HepG2 (cell line): Measurements from ENCODE around the gene SPTB. TPM values are rescaled to one million over a fixed set of nuclear protein-coding genes. Genes with fewer than 3 reads are reported as not detected.
A peak's percentile ranks its signal among the peaks of the same experiment; 100 is the strongest.

ENCODE experiments used
- BCL6 ChIP-seq: IDR thresholded peaks from 2 replicates; pipeline ENCODE4 v1.6.1; 2016; ENCODE audit warnings: missing genetic modification reagents, missing compliant biosample characterization
- BRF2 ChIP-seq: sonication (generic); formaldehyde crosslinking; IDR thresholded peaks from 2 replicates; pipeline ENCODE4 v1.8.1; 2022; ENCODE audit warnings: mild to moderate bottlenecking, missing genetic modification reagents
- CTCF ChIP-seq: sonication (generic); formaldehyde crosslinking; IDR thresholded peaks from 2 replicates; pipeline ENCODE4 v1.5.0; 2020; ENCODE audit warnings: mild to moderate bottlenecking, missing genetic modification reagents, moderate library complexity
- ELF3 ChIP-seq: IDR thresholded peaks from 2 replicates; pipeline ENCODE4 v1.6.1; 2016; ENCODE audit warnings: missing genetic modification reagents, missing compliant biosample characterization
- GABPB1 ChIP-seq: IDR thresholded peaks from 2 replicates; pipeline ENCODE4 v1.6.1; 2016; ENCODE audit warnings: mild to moderate bottlenecking, missing genetic modification reagents, moderate library complexity, missing compliant biosample characterization
- KLF15 ChIP-seq: sonication (generic); formaldehyde crosslinking; IDR thresholded peaks from 2 replicates; pipeline ENCODE4 v1.8.1; 2023; ENCODE audit warnings: borderline replicate concordance, mild to moderate bottlenecking, inconsistent platforms, missing genetic modification reagents, mixed read lengths
- MAFF ChIP-seq: IDR thresholded peaks from 2 replicates; pipeline ENCODE4 v1.6.1; 2011; ENCODE audit warnings: low read depth, low read length, improper control_type of control experiment
- MEF2D ChIP-seq: sonication (generic); formaldehyde crosslinking; IDR thresholded peaks from 2 replicates; pipeline ENCODE4 v1.5.1; 2020; ENCODE audit warnings: mild to moderate bottlenecking, missing genetic modification reagents
- NFKB2 ChIP-seq: sonication (generic); formaldehyde crosslinking; IDR thresholded peaks from 2 replicates; pipeline ENCODE4 v1.4.0; 2020; ENCODE audit warnings: missing genetic modification reagents, borderline replicate concordance
- NRL ChIP-seq: sonication (generic); formaldehyde crosslinking; IDR thresholded peaks from 2 replicates; pipeline ENCODE4 v1.5.0; 2020; ENCODE audit warnings: missing genetic modification reagents, mild to moderate bottlenecking, moderate library complexity, borderline replicate concordance
- SMC3 ChIP-seq: IDR thresholded peaks from 2 replicates; pipeline ENCODE4 v1.6.1; 2011; ENCODE audit warnings: low read length, improper control_type of control experiment
- STAG1 ChIP-seq: sonication (generic); formaldehyde crosslinking; IDR thresholded peaks from 2 replicates; pipeline ENCODE4 v1.4.0; 2020; ENCODE audit warnings: missing genetic modification reagents
- TEAD3 ChIP-seq: optimal IDR thresholded peaks from 2 replicates; pipeline ENCODE3; 2016; ENCODE audit warnings: borderline replicate concordance
- TFAP4 ChIP-seq: sonication (generic); IDR thresholded peaks from 2 replicates; pipeline ENCODE4 v1.6.1; 2016; ENCODE audit warnings: low read depth, borderline replicate concordance
- XRCC5 ChIP-seq: fragments of 200-400 bp; formaldehyde crosslinking; optimal IDR thresholded peaks from 2 replicates; pipeline ENCODE3; 2017; ENCODE audit warnings: mild to moderate bottlenecking, low read length
- ZNF17 ChIP-seq: sonication (generic); formaldehyde crosslinking; IDR thresholded peaks from 2 replicates; pipeline ENCODE4 v1.5.0; 2020; ENCODE audit warnings: mild to moderate bottlenecking, missing genetic modification reagents
- ZNF607 ChIP-seq: sonication (generic); formaldehyde crosslinking; IDR thresholded peaks from 2 replicates; pipeline ENCODE4 v1.5.1; 2020; ENCODE audit warnings: missing genetic modification reagents, mild to moderate bottlenecking, borderline replicate concordance
- ZNF614 ChIP-seq: IDR thresholded peaks from 2 replicates; pipeline ENCODE4 v1.6.1; 2018; ENCODE audit warnings: missing biosample characterization, missing genetic modification reagents, inconsistent platforms, borderline replicate concordance
- ZNF878 ChIP-seq: sonication (generic); formaldehyde crosslinking; IDR thresholded peaks from 2 replicates; pipeline ENCODE4 v1.8.1; 2023; ENCODE audit warnings: mild to moderate bottlenecking, missing genetic modification reagents, moderate library complexity
- polyA plus RNA-seq, 8 experiments: library from polyadenylated mRNA; depleted of rRNA in 3 of 8; stranded (reverse) in 7 of 8; unstranded in 1 of 8; fragments of >200 nt; fragmentation: Illumina TruSeq in 4 of 8; extraction: Trizol in 4 of 8; gene quantifications; 2 replicates each; pipeline versions ENCODE4 v1.2.1 to v1.2.3, GENCODE V29; 2011 to 2016; ENCODE audit warnings: low read depth in 4 of 8, missing spikeins in 1 of 8, mixed read lengths in 1 of 8; ENCODE audit not compliant: insufficient read depth in 1 of 8
- total RNA-seq, 5 experiments: library from RNA; depleted of rRNA; stranded (reverse); fragments of >200 nt; fragmentation: Illumina TruSeq; extraction: Trizol; gene quantifications; 2 replicates each; pipeline ENCODE4 v1.2.3, GENCODE V29; 2016; ENCODE audit warnings: low read depth in 1 of 5
- TF ChIP-seq, protein P1 (sequence below): sonication (generic); formaldehyde crosslinking; IDR thresholded peaks from 2 replicates; pipeline ENCODE4 v1.9.0; 2021; ENCODE audit warnings: missing genetic modification reagents, borderline replicate concordance
- TF ChIP-seq, protein P2 (sequence below): sonication (generic); formaldehyde crosslinking; IDR thresholded peaks from 2 replicates; pipeline ENCODE4 v1.4.0; 2020; ENCODE audit warnings: missing genetic modification reagents, mild to moderate bottlenecking, borderline replicate concordance

Gene SPTB
- total and polyA plus RNA-seq, 2 of the 13 experiments (the other 11 are each of a cell fraction or from before 2014, with no cell fraction given) = 0.01 to 0.02 TPM

DNA sequence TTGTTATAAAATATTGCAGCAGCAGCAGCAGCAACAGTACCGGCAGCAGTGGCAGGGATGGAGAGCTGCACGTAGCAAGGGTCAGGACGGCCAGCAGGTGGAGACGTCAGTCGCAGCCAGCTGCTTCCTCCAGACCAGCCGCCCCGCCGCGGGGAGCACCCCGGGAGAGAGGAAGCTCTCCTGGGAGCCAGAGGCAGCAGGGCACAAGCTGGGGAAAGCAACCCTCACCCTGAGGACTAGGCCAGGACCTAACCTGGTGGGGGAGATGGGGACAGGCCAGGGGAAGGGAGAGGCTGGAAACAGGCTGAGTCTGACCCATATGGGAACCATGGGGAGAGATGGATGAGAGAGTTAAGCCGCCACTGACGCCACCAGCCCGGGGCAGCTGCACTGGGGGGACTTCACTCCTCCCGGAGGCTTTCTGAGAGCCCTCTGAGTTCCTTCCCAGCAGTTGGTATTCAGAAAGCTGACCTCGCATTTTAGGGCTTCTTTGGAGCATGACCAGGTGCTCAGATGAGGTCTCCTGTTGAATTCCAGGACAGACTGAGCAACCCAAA lies 56.3 kb downstream of the SPTB start (continued):
- TF ChIP-seq, protein P1, sequence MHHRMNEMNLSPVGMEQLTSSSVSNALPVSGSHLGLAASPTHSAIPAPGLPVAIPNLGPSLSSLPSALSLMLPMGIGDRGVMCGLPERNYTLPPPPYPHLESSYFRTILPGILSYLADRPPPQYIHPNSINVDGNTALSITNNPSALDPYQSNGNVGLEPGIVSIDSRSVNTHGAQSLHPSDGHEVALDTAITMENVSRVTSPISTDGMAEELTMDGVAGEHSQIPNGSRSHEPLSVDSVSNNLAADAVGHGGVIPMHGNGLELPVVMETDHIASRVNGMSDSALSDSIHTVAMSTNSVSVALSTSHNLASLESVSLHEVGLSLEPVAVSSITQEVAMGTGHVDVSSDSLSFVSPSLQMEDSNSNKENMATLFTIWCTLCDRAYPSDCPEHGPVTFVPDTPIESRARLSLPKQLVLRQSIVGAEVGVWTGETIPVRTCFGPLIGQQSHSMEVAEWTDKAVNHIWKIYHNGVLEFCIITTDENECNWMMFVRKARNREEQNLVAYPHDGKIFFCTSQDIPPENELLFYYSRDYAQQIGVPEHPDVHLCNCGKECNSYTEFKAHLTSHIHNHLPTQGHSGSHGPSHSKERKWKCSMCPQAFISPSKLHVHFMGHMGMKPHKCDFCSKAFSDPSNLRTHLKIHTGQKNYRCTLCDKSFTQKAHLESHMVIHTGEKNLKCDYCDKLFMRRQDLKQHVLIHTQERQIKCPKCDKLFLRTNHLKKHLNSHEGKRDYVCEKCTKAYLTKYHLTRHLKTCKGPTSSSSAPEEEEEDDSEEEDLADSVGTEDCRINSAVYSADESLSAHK (CRISPR knock-in tag) = no peak
- TF ChIP-seq ZNF607 (CRISPR knock-in tag) = 0 out of 2 replicates have a peak, but pooled peaks have one; percentile 22
- TF ChIP-seq ZNF614 = 0 out of 2 replicates have a peak, but pooled peaks have one; percentile 36
- peak; percentile 54; the same call in 1 of the 2 replicates for TF ChIP-seq NFKB2 (CRISPR knock-in tag)
- peak; percentile 94 for TF ChIP-seq CTCF (CRISPR knock-in tag)
- peak; percentile 50 for TF ChIP-seq GABPB1
- TF ChIP-seq BRF2 (CRISPR knock-in tag) = no peak
- no peak for TF ChIP-seq MEF2D (CRISPR knock-in tag)
- TF ChIP-seq ZNF878 = no peak
- TF ChIP-seq NRL (CRISPR knock-in tag) = no peak
- peak; percentile 75; the same call in 1 of the 2 replicates for TF ChIP-seq TFAP4
- TF ChIP-seq BCL6 (CRISPR knock-in tag) = 0 out of 2 replicates have a peak, but pooled peaks have one; percentile 22
- no peak for TF ChIP-seq ZNF17 (CRISPR knock-in tag)
- TF ChIP-seq MAFF = no peak
- peak; percentile 88 for TF ChIP-seq STAG1
- TF ChIP-seq ELF3 = peak; percentile 29; the same call in 1 of the 2 replicates
- no peak for TF ChIP-seq KLF15 (CRISPR knock-in tag)
- peak; percentile 59 for TF ChIP-seq SMC3
- peak; percentile 60 for TF ChIP-seq XRCC5
- peak; percentile 13 for TF ChIP-seq TEAD3 (CRISPR knock-in tag)
- TF ChIP-seq, protein P2, sequence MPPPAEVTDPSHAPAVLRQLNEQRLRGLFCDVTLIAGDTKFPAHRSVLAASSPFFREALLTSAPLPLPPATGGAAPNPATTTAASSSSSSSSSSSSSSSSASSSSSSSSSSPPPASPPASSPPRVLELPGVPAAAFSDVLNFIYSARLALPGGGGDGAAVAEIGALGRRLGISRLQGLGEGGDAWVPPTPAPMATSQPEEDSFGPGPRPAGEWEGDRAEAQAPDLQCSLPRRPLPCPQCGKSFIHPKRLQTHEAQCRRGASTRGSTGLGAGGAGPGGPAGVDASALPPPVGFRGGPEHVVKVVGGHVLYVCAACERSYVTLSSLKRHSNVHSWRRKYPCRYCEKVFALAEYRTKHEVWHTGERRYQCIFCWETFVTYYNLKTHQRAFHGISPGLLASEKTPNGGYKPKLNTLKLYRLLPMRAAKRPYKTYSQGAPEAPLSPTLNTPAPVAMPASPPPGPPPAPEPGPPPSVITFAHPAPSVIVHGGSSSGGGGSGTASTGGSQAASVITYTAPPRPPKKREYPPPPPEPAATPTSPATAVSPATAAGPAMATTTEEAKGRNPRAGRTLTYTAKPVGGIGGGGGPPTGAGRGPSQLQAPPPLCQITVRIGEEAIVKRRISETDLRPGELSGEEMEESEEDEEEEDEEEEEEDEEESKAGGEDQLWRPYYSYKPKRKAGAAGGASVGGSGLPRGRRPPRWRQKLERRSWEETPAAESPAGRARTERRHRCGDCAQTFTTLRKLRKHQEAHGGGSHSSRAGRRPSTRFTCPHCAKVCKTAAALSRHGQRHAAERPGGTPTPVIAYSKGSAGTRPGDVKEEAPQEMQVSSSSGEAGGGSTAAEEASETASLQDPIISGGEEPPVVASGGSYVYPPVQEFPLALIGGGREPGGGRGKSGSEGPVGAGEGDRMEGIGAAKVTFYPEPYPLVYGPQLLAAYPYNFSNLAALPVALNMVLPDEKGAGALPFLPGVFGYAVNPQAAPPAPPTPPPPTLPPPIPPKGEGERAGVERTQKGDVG (CRISPR knock-in tag) = peak; percentile 30; the same call in 1 of the 2 replicates
